ENCODE data around the gene NAGPA.

DNA sequence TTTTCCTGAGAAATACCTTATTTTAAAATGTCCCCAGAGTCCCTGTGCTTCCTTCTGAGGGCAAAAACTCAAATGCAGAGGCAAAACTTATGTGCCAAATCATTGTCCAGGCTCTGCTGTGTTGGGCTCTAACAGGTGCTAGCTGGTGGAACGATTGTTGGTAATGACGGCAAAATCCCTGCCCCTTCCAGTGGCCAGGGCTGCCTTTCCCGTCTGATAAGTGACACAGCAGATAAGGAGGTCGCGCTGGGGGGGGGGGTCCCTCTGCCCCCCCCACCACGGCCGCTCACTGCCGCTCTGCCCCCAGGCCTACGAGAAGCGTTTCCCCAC, 46.5 kb downstream of the NAGPA start:
- TF ChIP-seq, protein P1, sequence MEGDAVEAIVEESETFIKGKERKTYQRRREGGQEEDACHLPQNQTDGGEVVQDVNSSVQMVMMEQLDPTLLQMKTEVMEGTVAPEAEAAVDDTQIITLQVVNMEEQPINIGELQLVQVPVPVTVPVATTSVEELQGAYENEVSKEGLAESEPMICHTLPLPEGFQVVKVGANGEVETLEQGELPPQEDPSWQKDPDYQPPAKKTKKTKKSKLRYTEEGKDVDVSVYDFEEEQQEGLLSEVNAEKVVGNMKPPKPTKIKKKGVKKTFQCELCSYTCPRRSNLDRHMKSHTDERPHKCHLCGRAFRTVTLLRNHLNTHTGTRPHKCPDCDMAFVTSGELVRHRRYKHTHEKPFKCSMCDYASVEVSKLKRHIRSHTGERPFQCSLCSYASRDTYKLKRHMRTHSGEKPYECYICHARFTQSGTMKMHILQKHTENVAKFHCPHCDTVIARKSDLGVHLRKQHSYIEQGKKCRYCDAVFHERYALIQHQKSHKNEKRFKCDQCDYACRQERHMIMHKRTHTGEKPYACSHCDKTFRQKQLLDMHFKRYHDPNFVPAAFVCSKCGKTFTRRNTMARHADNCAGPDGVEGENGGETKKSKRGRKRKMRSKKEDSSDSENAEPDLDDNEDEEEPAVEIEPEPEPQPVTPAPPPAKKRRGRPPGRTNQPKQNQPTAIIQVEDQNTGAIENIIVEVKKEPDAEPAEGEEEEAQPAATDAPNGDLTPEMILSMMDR (IDR thresholded peaks at IDR 0.05) = no peak
- TF ChIP-seq POLR2A (IDR thresholded peaks at IDR 0.05) = no peak

All from thyroid gland (tissue), 4 donors.